Vagina (tissue), 2 donors: ENCODE data around the gene EGFR. TPM values are rescaled to one million over a fixed set of nuclear protein-coding genes. Genes with fewer than 3 reads are reported as not detected.

Source experiments
- DNase-seq, 2 donors: peaks; one replicate each; pipeline ENCODE4 v3.0.0-alpha.2; 2017; ENCODE audit errors: extremely low spot score in 2 of 2
- H3K27ac ChIP-seq: fragments of 200-600 bp; sonication (generic); one replicate; pipeline ENCODE4 v1.5.1; 2019
- H3K27me3 ChIP-seq: fragments of 200-600 bp; sonication (generic); one replicate; pipeline ENCODE4 v1.5.1; 2019
- H3K36me3 ChIP-seq, 2 donors: fragments of 200-600 bp; sonication (generic); one replicate each; pipeline ENCODE4 v1.5.1; 2017 to 2019
- H3K4me1 ChIP-seq: fragments of 200-600 bp; sonication (generic); one replicate; pipeline ENCODE4 v1.5.1; 2019
- H3K4me3 ChIP-seq, 2 donors: fragments of 200-600 bp; sonication (generic); 1 replicate in 1 of 2; 2 replicates in 1 of 2; pipeline ENCODE4 v1.5.1; 2016 to 2019
- H3K9me3 ChIP-seq: fragments of 200-600 bp; sonication (generic); one replicate; pipeline ENCODE4 v1.5.1; 2019
- CTCF ChIP-seq, 3 experiments: fragments of 450-650 bp in 2 of 3; fragments of 200-600 bp in 1 of 3; sonication (generic) in 1 of 3; IDR thresholded peaks; one replicate each; pipeline ENCODE4 v1.5.1; 2017 to 2019; ENCODE audit warnings: antibody characterized with exemption in 3 of 3, mild to moderate bottlenecking in 2 of 3, moderate library complexity in 2 of 3
- POLR2A ChIP-seq, 2 donors: fragments of 450-650 bp; IDR thresholded peaks; one replicate each; pipeline ENCODE4 v1.6.1; 2017; ENCODE audit warnings: antibody characterized with exemption in 2 of 2, mild to moderate bottlenecking in 2 of 2, moderate library complexity in 2 of 2
- POLR2AphosphoS5 ChIP-seq, 2 donors: sonication (generic); formaldehyde crosslinking; IDR thresholded peaks; one replicate each; pipeline ENCODE4 v1.9.0; 2017; ENCODE audit warnings: antibody characterized with exemption in 2 of 2, mild to moderate bottlenecking in 2 of 2, low read depth in 1 of 2; ENCODE audit not compliant: insufficient read depth in 1 of 2
- intact Hi-C: fragments of 100-400 bp; cut with DNase I; formaldehyde crosslinking; loops from one replicate; pipeline ENCODE4 v1.15.1; 2023
- total RNA-seq: library from RNA; depleted of rRNA; stranded (reverse); fragments of >200 nt; gene quantifications from one replicate; pipeline ENCODE4 v1.2.3, GENCODE V29; 2016

The EGFR gene
- total RNA-seq = 130 TPM

GRCh38 chr7:55018361-55019190, at the start of gene EGFR:
TSS of gene EGFR (plus strand) at chr7:55019017. CDS start at chr7:55019278, 261 bp downstream.
- no peak for DNase-seq
- Histone ChIP-seq H3K9me3 (no peaks in the 10 kb centered on the region), H3K36me3 (no peaks in the 10 kb centered on the region), H3K4me3 (peak within 1 kb of the TSS; percentile 57 to 98), H3K27me3 (no peaks in the 10 kb centered on the region), H3K4me1 (peaks cover 40% of the 10 kb centered on the region), H3K27ac (peak within 1 kb of the TSS; percentile 89)
- intact Hi-C loops = loop anchor here (5.0 to 10.0 kb wide), 2 partner anchors 181 to 236 kb away; no protein-coding TSS in a partner anchor
- TF ChIP-seq POLR2AphosphoS5 (IDR thresholded peaks at IDR 0.05; ENCODE audit: insufficient read depth in 1 of 2, low read depth in 1 of 2) (peak in 1 of 2 donors; percentile 72), POLR2A (IDR thresholded peaks at IDR 0.05) (peak in 1 of 2 donors; percentile 98), CTCF (IDR thresholded peaks at IDR 0.05) (no peak)

- H3K27me3 ChIP-seq = no peaks in the 10 kb centered on the region
- peaks cover 6% of the 10 kb centered on the region for H3K4me1 ChIP-seq
- TF ChIP-seq POLR2AphosphoS5 (IDR thresholded peaks at IDR 0.05; ENCODE audit: insufficient read depth in 1 of 2, low read depth in 1 of 2) (no peak), CTCF (IDR thresholded peaks at IDR 0.05) (no peak), POLR2A (IDR thresholded peaks at IDR 0.05) (no peak)
- no peak for DNase-seq
- no peak overlapping the region for H3K27ac ChIP-seq
- H3K36me3 ChIP-seq = no peaks in the 10 kb centered on the region
- no peak overlapping the region for H3K4me3 ChIP-seq
- no peaks in the 10 kb centered on the region for H3K9me3 ChIP-seq
- intact Hi-C loops = no loop called here
These were observed 49.4 kb upstream of the EGFR start for GRCh38 chr7:54969208-54969967.

GRCh38 chr7:54972733-54973294, 46.0 kb upstream of the EGFR start:
- Histone ChIP-seq H3K9me3 (no peaks in the 10 kb centered on the region), H3K36me3 (no peaks in the 10 kb centered on the region), H3K27ac (no peak overlapping the region), H3K4me1 (peaks cover 3% of the 10 kb centered on the region), H3K27me3 (no peaks in the 10 kb centered on the region), H3K4me3 (no peak overlapping the region)
- intact Hi-C loops = no loop called here
- no peak for TF ChIP-seq POLR2AphosphoS5 (IDR thresholded peaks at IDR 0.05; ENCODE audit: insufficient read depth in 1 of 2, low read depth in 1 of 2)
- DNase-seq = no peak

- H3K4me3 ChIP-seq = no peak overlapping the region
- H3K27ac ChIP-seq = no peak overlapping the region
- no peak for DNase-seq
- no peak for TF ChIP-seq POLR2A (IDR thresholded peaks at IDR 0.05)
- no peak for TF ChIP-seq CTCF (IDR thresholded peaks at IDR 0.05)
- TF ChIP-seq POLR2AphosphoS5 (IDR thresholded peaks at IDR 0.05; ENCODE audit: insufficient read depth in 1 of 2, low read depth in 1 of 2) = no peak
- intact Hi-C loops = no loop called here
- no peaks in the 10 kb centered on the region for H3K36me3 ChIP-seq
- H3K27me3 ChIP-seq = no peaks in the 10 kb centered on the region
- no peaks in the 10 kb centered on the region for H3K9me3 ChIP-seq
- no peaks in the 10 kb centered on the region for H3K4me1 ChIP-seq
These were observed 40.3 kb upstream of the EGFR start for GRCh38 chr7:54978364-54979116.

GRCh38 chr7:54980521-54980920, 38.3 kb upstream of the EGFR start:
- Histone ChIP-seq H3K27me3 (no peaks in the 10 kb centered on the region), H3K4me1 (no peaks in the 10 kb centered on the region), H3K36me3 (no peaks in the 10 kb centered on the region), H3K9me3 (no peaks in the 10 kb centered on the region), H3K4me3 (no peak overlapping the region), H3K27ac (no peak overlapping the region)
- no peak for DNase-seq
- no peak for TF ChIP-seq CTCF (IDR thresholded peaks at IDR 0.05)
- no peak for TF ChIP-seq POLR2AphosphoS5 (IDR thresholded peaks at IDR 0.05; ENCODE audit: insufficient read depth in 1 of 2, low read depth in 1 of 2)
- no peak for TF ChIP-seq POLR2A (IDR thresholded peaks at IDR 0.05)
- intact Hi-C loops = no loop called here
